Mononuclear cell (primary cell): ENCODE measurements around the gene ZDHHC19. TPM values are rescaled to one million over a fixed set of nuclear protein-coding genes. Genes with fewer than 3 reads are reported as not detected.
"Not testable (repeated sequence)": the region's sequence is repeated elsewhere in the genome, so short reads cannot be mapped to it uniquely, and the experiment has no call there.

Experiments
- H3K27me3 ChIP-seq: 2 replicates; pipeline ENCODE4 v1.6.0; 2011; ENCODE audit warnings: low read length, control low read depth; ENCODE audit not compliant: insufficient read depth
- H3K4me1 ChIP-seq: 2 replicates; pipeline ENCODE4 v1.5.1; 2011; ENCODE audit warnings: mild to moderate bottlenecking, low read length, control low read depth; ENCODE audit not compliant: insufficient read depth
- H3K4me3 ChIP-seq: 2 replicates; pipeline ENCODE4 v1.5.1; 2011; ENCODE audit warnings: mild to moderate bottlenecking, low read length, moderate library complexity
- H3K9me3 ChIP-seq: 2 replicates; pipeline ENCODE4 v1.5.1; 2011; ENCODE audit warnings: low read depth, mild to moderate bottlenecking, control low read depth, low read length
- total RNA-seq: library from RNA; depleted of rRNA; stranded (reverse); fragments of >200 nt; gene quantifications from one replicate; pipeline ENCODE4 v1.2.3, GENCODE V29; 2012

The ZDHHC19 gene
- total RNA-seq, 1 donor, result not detected

DNA sequence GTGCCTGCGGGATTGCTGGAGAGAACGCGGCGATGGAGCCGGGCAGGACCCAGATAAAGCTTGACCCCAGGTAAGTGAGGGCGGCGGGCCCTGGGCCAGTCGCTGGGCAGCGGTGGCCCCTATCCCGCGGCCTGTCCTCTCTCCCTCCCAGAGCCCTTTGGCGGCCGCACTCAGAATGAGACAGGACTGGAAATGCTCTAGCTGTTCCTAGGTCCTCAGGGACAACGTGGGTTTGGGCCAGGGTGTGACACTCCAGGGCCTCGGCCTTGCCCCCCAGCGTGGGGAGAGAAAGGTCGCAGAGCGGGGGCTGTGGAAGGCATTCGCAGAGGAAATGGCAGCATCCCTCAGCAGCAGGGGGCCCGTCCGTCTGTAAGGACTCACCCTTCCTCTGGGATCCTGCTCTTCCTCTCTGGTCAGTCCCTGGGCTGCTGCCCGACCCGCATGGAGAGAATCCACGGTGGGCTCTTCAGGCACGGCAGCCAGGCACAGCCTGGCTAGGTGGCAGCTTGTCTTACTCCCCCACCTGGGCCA lies 5.5 kb upstream of the ZDHHC19 start:
- peaks cover 34% of the 10 kb centered on the region for H3K4me1 ChIP-seq
- H3K9me3 ChIP-seq, result no peaks in the 10 kb centered on the region
- no peaks in the 10 kb centered on the region for H3K27me3 ChIP-seq
- no peak overlapping the region for H3K4me3 ChIP-seq

- Histone ChIP-seq H3K4me3 (no peak within 1 kb of the TSS), H3K9me3 (no peaks in the 10 kb centered on the region)
Measured at GRCh38 chr3:196216089-196216564, 4.9 kb upstream of the ZDHHC19 start, which contains the start of gene SLC51A. Gene SLC51A (plus strand): TSS chr3:196216534. CDS start chr3:196216713, 179 bp downstream.

DNA sequence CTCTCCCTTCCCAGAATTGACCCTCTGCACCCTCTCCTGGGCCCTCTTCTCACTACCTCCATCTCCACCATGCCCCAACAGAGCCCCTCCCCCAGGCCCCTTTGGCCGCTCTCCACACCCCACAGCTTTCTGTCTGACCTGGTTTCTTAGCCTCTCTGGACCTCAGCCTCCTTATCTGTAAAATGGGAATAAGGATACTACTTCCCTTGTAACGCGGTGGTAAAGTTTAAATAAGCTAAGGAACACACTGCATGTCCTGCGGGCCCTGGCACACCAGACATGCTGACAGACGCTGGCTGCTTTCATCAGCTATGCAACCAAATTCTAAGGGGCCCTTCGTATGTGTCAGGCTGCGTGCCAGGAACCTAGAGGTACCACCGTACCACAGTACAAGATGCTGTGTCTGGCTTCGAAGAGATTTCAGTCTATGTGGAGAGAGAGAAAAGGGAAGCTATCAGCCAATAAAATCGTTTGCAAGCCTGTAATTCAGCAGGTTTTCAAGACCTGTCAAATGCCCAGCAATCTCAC lies 4.4 kb upstream of the ZDHHC19 start:
- H3K27me3 ChIP-seq, result no peaks in the 10 kb centered on the region
- H3K4me3 ChIP-seq, result no peak overlapping the region
- H3K9me3 ChIP-seq, result no peaks in the 10 kb centered on the region
- H3K4me1 ChIP-seq, result peaks cover 27% of the 10 kb centered on the region

More at GRCh38 chr3:196216089-196216564, 4.9 kb upstream of the ZDHHC19 start, which contains the start of gene SLC51A:
- Histone ChIP-seq H3K4me1 (peaks cover 31% of the 10 kb centered on the region), H3K27me3 (no peaks in the 10 kb centered on the region)

- peaks cover 21% of the 10 kb centered on the region for H3K4me1 ChIP-seq
- no peak overlapping the region for H3K4me3 ChIP-seq
- no peaks in the 10 kb centered on the region for H3K9me3 ChIP-seq
- H3K27me3 ChIP-seq, result no peaks in the 10 kb centered on the region
Measured at GRCh38 chr3:196214783-196215441, 3.7 kb upstream of the ZDHHC19 start.

GRCh38 chr3:196209944-196210672 lies 1.1 kb downstream of the ZDHHC19 start:
- H3K27me3 ChIP-seq, H3K9me3 ChIP-seq, H3K4me1 ChIP-seq, H3K4me3 ChIP-seq: not testable (repeated sequence)

- peaks cover 8% of the 10 kb centered on the region for H3K4me1 ChIP-seq
- H3K27me3 ChIP-seq, result no peaks in the 10 kb centered on the region
- no peaks in the 10 kb centered on the region for H3K9me3 ChIP-seq
- H3K4me3 ChIP-seq, result no peak overlapping the region
Measured at GRCh38 chr3:196208942-196209695, 2.1 kb downstream of the ZDHHC19 start.

GRCh38 chr3:196207833-196208607 lies 3.2 kb downstream of the ZDHHC19 start:
- Histone ChIP-seq H3K27me3 (no peaks in the 10 kb centered on the region), H3K4me1 (peaks cover 17% of the 10 kb centered on the region), H3K4me3 (peak overlapping the region; percentile 38), H3K9me3 (no peaks in the 10 kb centered on the region)

GRCh38 chr3:196207159-196207832 lies 3.9 kb downstream of the ZDHHC19 start:
- H3K27me3 ChIP-seq, result no peaks in the 10 kb centered on the region
- H3K4me3 ChIP-seq, result peak overlapping the region; percentile 23
- no peaks in the 10 kb centered on the region for H3K9me3 ChIP-seq
- H3K4me1 ChIP-seq, result peaks cover 24% of the 10 kb centered on the region

- H3K4me1 ChIP-seq, result peaks cover 28% of the 10 kb centered on the region
- H3K27me3 ChIP-seq, H3K9me3 ChIP-seq, H3K4me3 ChIP-seq: not testable (repeated sequence)
Measured at GRCh38 chr3:196205442-196206205, 5.6 kb downstream of the ZDHHC19 start.

- no peak overlapping the region for H3K4me3 ChIP-seq
- H3K4me1 ChIP-seq, result peaks cover 28% of the 10 kb centered on the region
- H3K9me3 ChIP-seq, result no peaks in the 10 kb centered on the region
- no peaks in the 10 kb centered on the region for H3K27me3 ChIP-seq
Measured at GRCh38 chr3:196203846-196204245, 7.4 kb downstream of the ZDHHC19 start.

DNA sequence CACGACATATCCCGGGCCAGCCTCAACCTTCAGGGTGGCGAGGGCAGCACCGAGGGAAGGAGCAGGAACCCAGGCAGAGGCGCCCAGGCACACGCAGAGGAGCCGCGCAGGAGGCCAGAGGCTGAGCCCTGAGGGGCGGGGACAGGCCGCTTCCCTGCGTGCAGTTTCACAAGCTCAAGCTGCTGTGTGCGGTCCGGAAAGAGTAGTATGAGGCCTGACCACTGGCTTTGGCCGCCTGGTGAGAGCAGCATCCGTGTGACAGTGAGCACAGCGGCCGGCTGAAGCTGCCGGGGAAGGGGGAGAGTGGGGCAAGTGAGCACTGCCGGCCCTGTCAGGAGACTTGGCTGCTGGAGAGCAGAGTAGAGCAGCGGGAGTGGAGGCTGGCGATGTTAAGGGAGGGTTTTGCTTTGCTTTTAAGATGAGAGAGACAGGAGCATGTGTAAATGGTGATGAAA lies 8.7 kb downstream of the ZDHHC19 start:
- no peak overlapping the region for H3K4me3 ChIP-seq
- no peaks in the 10 kb centered on the region for H3K27me3 ChIP-seq
- H3K4me1 ChIP-seq, result peaks cover 24% of the 10 kb centered on the region
- H3K9me3 ChIP-seq, result no peaks in the 10 kb centered on the region

- Histone ChIP-seq H3K4me1 (peaks cover 40% of the 10 kb centered on the region), H3K4me3 (no peak overlapping the region), H3K9me3 (no peaks in the 10 kb centered on the region), H3K27me3 (no peaks in the 10 kb centered on the region)
Measured at GRCh38 chr3:196198771-196199753, 12.1 kb downstream of the ZDHHC19 start.
